GM19452 (cell line): ENCODE data around the gene TTLL5.

Source experiments
- ATAC-seq: cut with Tn5 transposase; IDR thresholded peaks from one replicate; pipeline ENCODE4 v1.9.1; 2021; ENCODE audit not compliant: unreplicated experiment

TTLL5 gene

GRCh38 chr14:75700295-75700694, 39.2 kb downstream of the TTLL5 start:
- no peak for ATAC-seq

- ATAC-seq = no peak
Observed at GRCh38 chr14:75702122-75702521, 41.1 kb downstream of the TTLL5 start.

GRCh38 chr14:75702616-75703261, 41.7 kb downstream of the TTLL5 start:
- no peak for ATAC-seq

GRCh38 chr14:75703467-75703866, 42.4 kb downstream of the TTLL5 start:
- ATAC-seq = no peak

- no peak for ATAC-seq
Observed at GRCh38 chr14:75705014-75705413, 44.0 kb downstream of the TTLL5 start.

- ATAC-seq = no peak
Observed at GRCh38 chr14:75709207-75709812, 48.3 kb downstream of the TTLL5 start.

GRCh38 chr14:75711105-75711795, 50.2 kb downstream of the TTLL5 start:
- ATAC-seq = no peak

GRCh38 chr14:75711796-75712211, 50.8 kb downstream of the TTLL5 start:
- no peak for ATAC-seq

GRCh38 chr14:75714991-75715390, 53.9 kb downstream of the TTLL5 start:
- ATAC-seq = no peak

- no peak for ATAC-seq
Observed at GRCh38 chr14:75715926-75716780, 55.1 kb downstream of the TTLL5 start.

- ATAC-seq = no peak
Observed at GRCh38 chr14:75717729-75718128, 56.7 kb downstream of the TTLL5 start.

- no peak for ATAC-seq
Observed at GRCh38 chr14:75718199-75718598, 57.2 kb downstream of the TTLL5 start.

GRCh38 chr14:75720116-75720515, 59.1 kb downstream of the TTLL5 start:
- ATAC-seq = no peak

GRCh38 chr14:75720842-75721498, 59.9 kb downstream of the TTLL5 start:
- ATAC-seq = no peak

- no peak for ATAC-seq
Observed at GRCh38 chr14:75723716-75724115, 62.7 kb downstream of the TTLL5 start.

GRCh38 chr14:75724414-75725204, 63.6 kb downstream of the TTLL5 start:
- ATAC-seq = no peak

GRCh38 chr14:75725481-75725880, 64.4 kb downstream of the TTLL5 start:
- ATAC-seq = no peak

GRCh38 chr14:75726321-75726720, 65.3 kb downstream of the TTLL5 start:
- no peak for ATAC-seq

GRCh38 chr14:75727124-75727523, 66.1 kb downstream of the TTLL5 start:
- no peak for ATAC-seq

- no peak for ATAC-seq
Observed at GRCh38 chr14:75732888-75733287, 71.8 kb downstream of the TTLL5 start.
